ENCODE measurements around the gene RPUSD2. TPM values are rescaled to one million over a fixed set of nuclear protein-coding genes. Genes with fewer than 3 reads are reported as not detected.

The RPUSD2 gene, protein sequence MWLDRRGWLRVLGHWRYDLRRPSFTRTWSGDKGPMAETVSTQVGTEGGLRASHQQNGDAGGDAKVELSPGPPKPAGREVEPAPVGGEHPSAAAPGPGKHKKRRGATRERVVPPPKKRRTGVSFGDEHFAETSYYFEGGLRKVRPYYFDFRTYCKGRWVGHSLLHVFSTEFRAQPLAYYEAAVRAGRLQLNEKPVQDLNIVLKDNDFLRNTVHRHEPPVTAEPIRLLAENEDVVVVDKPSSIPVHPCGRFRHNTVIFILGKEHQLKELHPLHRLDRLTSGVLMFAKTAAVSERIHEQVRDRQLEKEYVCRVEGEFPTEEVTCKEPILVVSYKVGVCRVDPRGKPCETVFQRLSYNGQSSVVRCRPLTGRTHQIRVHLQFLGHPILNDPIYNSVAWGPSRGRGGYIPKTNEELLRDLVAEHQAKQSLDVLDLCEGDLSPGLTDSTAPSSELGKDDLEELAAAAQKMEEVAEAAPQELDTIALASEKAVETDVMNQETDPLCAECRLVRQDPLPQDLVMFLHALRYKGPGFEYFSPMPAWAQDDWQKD
- 10 to 100 TPM in 6 of 10 donors, 1 to 10 TPM in 4; 7.4 to 14.8 (median 10.7) TPM for total RNA-seq
- 10 to 100 TPM in 1 of 2 donors, 1 to 10 TPM in 1; 9.6 to 11.0 TPM for polyA plus RNA-seq
- long read RNA-seq, donor 1, transcript RPUSD2-201 (3 exons, 2,358 nt), result major isoform, 21 of 24 reads
- long read RNA-seq, donor 1, partial matches to known transcripts, result 1 of 24 reads
- long read RNA-seq, donor 1, other reads (novel, unspliced or antisense), result 0 of 24 reads
- long read RNA-seq, donor 2, transcript RPUSD2-201 (3 exons, 2,358 nt), result major isoform, 23 of 26 reads
- long read RNA-seq, donor 2, partial matches to known transcripts, result 0 of 26 reads
- long read RNA-seq, donor 2, other reads (novel, unspliced or antisense), result 0 of 26 reads
- long read RNA-seq, donor 3, transcript RPUSD2-201 (3 exons, 2,358 nt), result major isoform, 38 of 42 reads
- long read RNA-seq, donor 3, partial matches to known transcripts, result 0 of 42 reads
- long read RNA-seq, donor 3, other reads (novel, unspliced or antisense), result 1 of 42 reads

DNA sequence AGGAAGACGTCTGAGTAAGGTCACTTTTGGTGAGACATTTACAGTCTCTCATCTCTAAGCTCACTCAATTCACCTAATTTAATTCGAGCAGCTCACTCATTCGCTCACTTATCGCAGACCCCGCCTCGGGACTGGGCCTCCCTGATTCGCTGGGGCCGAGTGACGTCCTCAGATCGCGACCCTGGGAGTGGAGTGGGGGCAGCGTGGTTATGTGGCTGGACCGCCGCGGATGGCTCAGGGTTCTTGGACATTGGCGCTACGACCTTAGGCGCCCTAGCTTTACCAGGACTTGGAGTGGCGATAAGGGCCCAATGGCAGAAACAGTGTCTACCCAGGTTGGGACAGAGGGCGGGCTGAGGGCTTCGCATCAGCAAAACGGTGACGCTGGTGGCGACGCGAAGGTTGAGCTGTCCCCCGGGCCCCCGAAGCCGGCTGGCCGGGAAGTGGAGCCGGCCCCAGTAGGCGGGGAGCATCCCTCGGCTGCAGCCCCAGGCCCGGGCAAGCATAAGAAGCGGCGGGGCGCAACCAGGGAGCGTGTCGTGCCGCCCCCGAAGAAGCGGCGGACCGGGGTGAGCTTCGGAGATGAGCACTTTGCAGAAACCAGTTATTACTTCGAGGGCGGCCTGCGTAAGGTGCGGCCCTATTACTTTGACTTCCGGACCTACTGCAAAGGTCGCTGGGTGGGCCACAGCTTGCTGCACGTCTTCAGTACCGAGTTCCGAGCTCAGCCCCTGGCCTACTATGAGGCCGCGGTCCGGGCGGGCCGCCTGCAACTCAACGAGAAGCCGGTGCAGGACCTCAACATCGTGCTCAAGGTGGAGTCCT is at the start of gene RPUSD2:
Gene RPUSD2 (plus strand): TSS at position 171 of the 825 bp plus-strand sequence. CDS start 39 bp downstream, at position 210.
- H3K27me3 ChIP-seq, result no peaks in the 10 kb centered on the region
- peak; percentile 92 to 95 for DNase-seq
- peak within 1 kb of the TSS; percentile 69 to 91 (median 79) for H3K4me3 ChIP-seq
- H3K36me3 ChIP-seq, result peaks cover 0 to 31% (median 23%) of the 10 kb centered on the region in 9 donors
- intact Hi-C loops (cut with DNase I), result loop anchor here in 1 of 10 donors (10.0 kb wide), 1 partner anchor 105 kb away; no protein-coding TSS in a partner anchor
- H3K27ac ChIP-seq, result peak within 1 kb of the TSS; percentile 30 to 84 (median 80)
- no peaks in the 10 kb centered on the region for H3K9me3 ChIP-seq
- H3K4me1 ChIP-seq, result peaks cover 2 to 28% (median 18%) of the 10 kb centered on the region in 9 donors
- WGBS, 2 donors, result 0 to 1% methylated on average over 62 of the region's 62 CpGs
- ATAC-seq, result peak; percentile 72 to 87 (median 83)
- TF ChIP-seq, protein P1, sequence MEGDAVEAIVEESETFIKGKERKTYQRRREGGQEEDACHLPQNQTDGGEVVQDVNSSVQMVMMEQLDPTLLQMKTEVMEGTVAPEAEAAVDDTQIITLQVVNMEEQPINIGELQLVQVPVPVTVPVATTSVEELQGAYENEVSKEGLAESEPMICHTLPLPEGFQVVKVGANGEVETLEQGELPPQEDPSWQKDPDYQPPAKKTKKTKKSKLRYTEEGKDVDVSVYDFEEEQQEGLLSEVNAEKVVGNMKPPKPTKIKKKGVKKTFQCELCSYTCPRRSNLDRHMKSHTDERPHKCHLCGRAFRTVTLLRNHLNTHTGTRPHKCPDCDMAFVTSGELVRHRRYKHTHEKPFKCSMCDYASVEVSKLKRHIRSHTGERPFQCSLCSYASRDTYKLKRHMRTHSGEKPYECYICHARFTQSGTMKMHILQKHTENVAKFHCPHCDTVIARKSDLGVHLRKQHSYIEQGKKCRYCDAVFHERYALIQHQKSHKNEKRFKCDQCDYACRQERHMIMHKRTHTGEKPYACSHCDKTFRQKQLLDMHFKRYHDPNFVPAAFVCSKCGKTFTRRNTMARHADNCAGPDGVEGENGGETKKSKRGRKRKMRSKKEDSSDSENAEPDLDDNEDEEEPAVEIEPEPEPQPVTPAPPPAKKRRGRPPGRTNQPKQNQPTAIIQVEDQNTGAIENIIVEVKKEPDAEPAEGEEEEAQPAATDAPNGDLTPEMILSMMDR (IDR thresholded peaks at IDR 0.05), result no peak

DNA sequence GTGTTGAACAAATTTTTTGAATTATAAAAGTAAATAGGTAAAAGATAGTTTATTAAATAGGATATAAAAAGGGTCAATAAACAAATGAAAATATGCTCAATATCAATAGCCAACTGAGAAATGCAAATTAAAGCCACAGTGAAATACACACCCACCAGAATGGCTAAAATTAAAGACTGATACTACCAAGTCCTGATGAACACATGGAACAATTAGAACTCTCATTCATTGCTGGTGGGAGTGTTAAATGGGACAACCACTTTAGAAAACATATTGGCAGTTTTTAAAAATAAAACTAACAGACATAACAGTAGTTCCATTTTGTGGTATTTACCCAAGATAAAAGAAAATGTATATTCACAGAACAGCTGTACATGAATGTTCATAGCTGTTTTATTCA is 45.5 kb upstream of the RPUSD2 start:
- no peaks in the 10 kb centered on the region for H3K27me3 ChIP-seq
- DNase-seq (no peak), ATAC-seq (no peak)
- no peak overlapping the region for H3K4me3 ChIP-seq
- no peak overlapping the region for H3K27ac ChIP-seq
- H3K4me1 ChIP-seq, result no peaks in the 10 kb centered on the region
- TF ChIP-seq, protein P1 (IDR thresholded peaks at IDR 0.05), result no peak
- no peaks in the 10 kb centered on the region for H3K36me3 ChIP-seq
- intact Hi-C loops (cut with DNase I), result loop anchor here in 1 of 10 donors (10.0 kb wide), 1 partner anchor 51 kb away; no protein-coding TSS in a partner anchor
- H3K9me3 ChIP-seq, result no peaks in the 10 kb centered on the region

DNA sequence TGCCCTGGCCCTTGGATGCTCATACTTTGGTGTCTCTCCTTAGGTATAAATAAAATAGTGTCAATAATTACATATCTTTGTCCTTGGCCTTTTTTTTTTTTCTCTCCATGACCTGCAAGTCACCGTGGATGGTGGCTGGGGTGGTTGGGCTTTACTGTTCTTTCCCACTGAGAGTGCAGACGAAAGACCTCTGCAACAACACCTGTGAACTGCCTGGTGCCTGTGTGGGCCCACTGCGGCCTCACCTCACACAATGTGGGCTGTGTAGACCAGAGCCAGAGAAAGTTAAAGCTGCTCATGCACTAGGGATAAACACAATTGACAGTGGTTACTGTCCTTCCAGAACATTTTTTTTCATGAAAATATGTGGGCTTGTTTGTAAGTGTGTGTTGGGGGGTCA is 43.2 kb upstream of the RPUSD2 start:
- no peaks in the 10 kb centered on the region for H3K36me3 ChIP-seq
- 93 to 95% methylated on average over 3 of the region's 3 CpGs for WGBS, 2 donors
- TF ChIP-seq, protein P1 (IDR thresholded peaks at IDR 0.05), result no peak
- H3K4me3 ChIP-seq, result no peak overlapping the region
- DNase-seq (no peak), ATAC-seq (no peak)
- no peak overlapping the region for H3K27ac ChIP-seq
- no peaks in the 10 kb centered on the region for H3K9me3 ChIP-seq
- H3K27me3 ChIP-seq, result no peaks in the 10 kb centered on the region
- intact Hi-C loops (cut with DNase I), result loop anchor here in 1 of 10 donors (10.0 kb wide), 1 partner anchor 49 kb away; no protein-coding TSS in a partner anchor
- no peaks in the 10 kb centered on the region for H3K4me1 ChIP-seq

All from heart right ventricle (tissue), 16 donors.